ENCODE data around the gene ASTE1. TPM values are rescaled to one million over a fixed set of nuclear protein-coding genes. Genes with fewer than 3 reads are reported as not detected.
A peak's percentile ranks its signal among the peaks of the same experiment; 100 is the strongest.

The ASTE1 gene
- total RNA-seq, 2 donors from 2014 or later: 24.3 to 24.4 TPM

DNA sequence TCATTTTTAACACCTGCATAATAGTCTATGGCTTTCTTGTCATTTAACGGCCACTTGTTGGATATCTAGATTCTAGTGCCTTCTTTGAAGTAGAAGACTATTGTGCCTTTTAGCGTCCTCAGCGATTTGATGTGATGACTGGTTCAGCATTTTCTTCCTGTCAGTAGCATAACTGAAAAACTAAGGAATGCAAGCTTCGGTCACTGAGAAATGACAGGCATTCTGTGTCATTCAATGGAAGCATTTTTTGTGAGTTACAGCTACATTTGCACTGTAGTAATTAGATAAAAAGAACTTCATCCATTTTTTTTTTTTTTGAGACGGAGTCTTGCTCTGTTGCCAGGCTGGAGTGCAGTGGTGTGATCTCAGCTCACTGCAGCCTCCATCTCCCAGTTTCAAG, 10.4 kb upstream of the ASTE1 start:
- Mint-ChIP-seq H3K4me1 (peaks cover 4% of the 10 kb centered on the region), H3K36me3 (ENCODE audit: low read depth) (no peaks in the 10 kb centered on the region), H3K27me3 (no peaks in the 10 kb centered on the region), H3K27ac (no peak overlapping the region), H3K4me3 (no peak overlapping the region)
- H3K9me3 ChIP-seq (ENCODE audit: control insufficient read depth, low read length, poor library complexity, severe bottlenecking): no peaks in the 10 kb centered on the region
- ATAC-seq (no peak), DNase-seq (no peak)

GRCh38 chr3:131036200-131036816, 9.7 kb upstream of the ASTE1 start:
- Mint-ChIP-seq H3K36me3 (ENCODE audit: low read depth) (peaks cover 3% of the 10 kb centered on the region), H3K4me3 (no peak overlapping the region), H3K27ac (no peak overlapping the region), H3K4me1 (no peaks in the 10 kb centered on the region), H3K27me3 (no peaks in the 10 kb centered on the region)
- H3K9me3 ChIP-seq (ENCODE audit: control insufficient read depth, low read length, poor library complexity, severe bottlenecking): no peaks in the 10 kb centered on the region
- DNase-seq (no peak), ATAC-seq (no peak)

DNA sequence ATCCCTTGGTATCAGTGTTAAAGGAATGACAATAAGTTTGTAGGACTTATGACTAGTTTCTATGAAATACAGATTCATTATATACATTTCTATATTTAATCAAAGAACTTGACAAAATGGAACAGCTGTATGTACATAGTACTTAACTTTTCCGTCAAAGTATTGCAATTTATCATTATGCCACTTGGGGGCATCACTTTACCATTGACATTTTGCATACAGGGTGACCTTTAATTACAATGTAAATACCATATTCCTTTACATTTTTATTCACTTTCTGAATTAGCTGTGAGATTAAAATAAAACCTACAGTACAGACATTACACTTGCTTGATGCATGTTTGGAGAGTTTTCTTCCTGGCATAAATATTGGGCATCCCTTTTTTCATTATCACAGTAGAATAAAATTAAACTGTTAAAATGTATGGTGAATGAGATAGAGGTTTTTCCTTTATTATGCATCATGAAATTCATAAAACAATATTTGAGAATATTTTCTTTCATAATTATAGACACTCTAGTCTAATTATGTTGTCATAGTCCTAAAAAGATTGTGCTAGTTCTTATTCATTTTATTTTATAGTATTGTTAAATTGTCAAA, 7.0 kb upstream of the ASTE1 start:
- Mint-ChIP-seq H3K36me3 (ENCODE audit: low read depth) (peaks cover 3% of the 10 kb centered on the region), H3K27me3 (no peaks in the 10 kb centered on the region), H3K4me3 (no peak overlapping the region), H3K27ac (no peak overlapping the region), H3K4me1 (no peaks in the 10 kb centered on the region)
- peak; percentile 70 for ATAC-seq
- DNase-seq: no peak
- H3K9me3 ChIP-seq (ENCODE audit: control insufficient read depth, low read length, poor library complexity, severe bottlenecking): no peaks in the 10 kb centered on the region

DNA sequence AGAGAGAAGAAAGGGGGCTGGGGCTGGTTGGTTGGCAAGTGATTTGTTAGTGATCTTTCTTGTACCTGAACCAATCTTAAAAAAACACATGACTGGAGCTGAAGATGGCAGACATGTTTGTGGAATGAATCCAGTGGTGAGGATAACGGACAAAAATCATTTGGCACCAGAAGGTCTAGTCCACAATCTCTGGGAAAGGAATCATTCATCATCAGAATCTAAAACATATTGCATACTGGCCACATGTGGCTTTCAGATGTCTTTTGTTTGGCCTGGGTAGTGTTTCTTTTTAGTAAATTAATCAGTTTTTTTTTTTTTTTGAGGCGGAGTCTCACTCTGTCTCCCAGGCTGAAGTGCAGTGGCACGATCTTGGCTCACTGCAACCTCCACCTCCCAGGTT, 5.0 kb upstream of the ASTE1 start:
- Mint-ChIP-seq H3K27ac (no peak overlapping the region), H3K4me1 (peaks cover 9% of the 10 kb centered on the region), H3K36me3 (ENCODE audit: low read depth) (peaks cover 3% of the 10 kb centered on the region), H3K27me3 (no peaks in the 10 kb centered on the region), H3K4me3 (no peak overlapping the region)
- H3K9me3 ChIP-seq (ENCODE audit: control insufficient read depth, low read length, poor library complexity, severe bottlenecking): no peaks in the 10 kb centered on the region
- DNase-seq: no peak
- ATAC-seq: no peak

- H3K4me3 Mint-ChIP-seq: no peak overlapping the region
- H3K27me3 Mint-ChIP-seq: no peaks in the 10 kb centered on the region
- peak overlapping the region; percentile 96 for H3K27ac Mint-ChIP-seq
- H3K9me3 ChIP-seq (ENCODE audit: control insufficient read depth, low read length, poor library complexity, severe bottlenecking): no peaks in the 10 kb centered on the region
- H3K4me1 Mint-ChIP-seq: peaks cover 26% of the 10 kb centered on the region
- H3K36me3 Mint-ChIP-seq (ENCODE audit: low read depth): peaks cover 8% of the 10 kb centered on the region
- DNase-seq: no peak
- no peak for ATAC-seq
These were observed 2.2 kb upstream of the ASTE1 start for GRCh38 chr3:131028844-131029243.

DNA sequence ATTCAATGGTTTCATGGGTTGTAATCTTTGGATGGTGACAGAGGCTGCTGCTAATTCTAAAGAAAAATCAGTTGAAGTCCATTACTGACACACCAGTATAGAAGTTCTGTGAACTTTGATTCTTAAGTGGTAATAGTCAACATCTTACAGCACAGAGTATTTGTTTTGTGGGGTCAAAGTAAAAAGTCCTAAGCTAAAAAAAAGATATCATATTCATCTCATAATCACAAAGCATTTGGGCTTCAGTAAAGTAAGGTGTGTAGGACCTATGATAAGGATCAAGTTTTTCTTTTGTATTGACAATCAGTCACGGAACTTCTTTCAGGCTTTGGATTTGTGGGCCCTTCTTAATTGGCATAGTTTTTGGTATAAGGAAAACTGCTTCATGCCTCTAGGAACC, 1.1 kb downstream of the ASTE1 start:
- Mint-ChIP-seq H3K4me3 (peak overlapping the region; percentile 92), H3K27me3 (no peaks in the 10 kb centered on the region), H3K36me3 (ENCODE audit: low read depth) (peaks cover 5% of the 10 kb centered on the region), H3K27ac (peak overlapping the region; percentile 96), H3K4me1 (peaks cover 42% of the 10 kb centered on the region)
- DNase-seq: no peak
- ATAC-seq: no peak
- H3K9me3 ChIP-seq (ENCODE audit: control insufficient read depth, low read length, poor library complexity, severe bottlenecking): no peaks in the 10 kb centered on the region

DNA sequence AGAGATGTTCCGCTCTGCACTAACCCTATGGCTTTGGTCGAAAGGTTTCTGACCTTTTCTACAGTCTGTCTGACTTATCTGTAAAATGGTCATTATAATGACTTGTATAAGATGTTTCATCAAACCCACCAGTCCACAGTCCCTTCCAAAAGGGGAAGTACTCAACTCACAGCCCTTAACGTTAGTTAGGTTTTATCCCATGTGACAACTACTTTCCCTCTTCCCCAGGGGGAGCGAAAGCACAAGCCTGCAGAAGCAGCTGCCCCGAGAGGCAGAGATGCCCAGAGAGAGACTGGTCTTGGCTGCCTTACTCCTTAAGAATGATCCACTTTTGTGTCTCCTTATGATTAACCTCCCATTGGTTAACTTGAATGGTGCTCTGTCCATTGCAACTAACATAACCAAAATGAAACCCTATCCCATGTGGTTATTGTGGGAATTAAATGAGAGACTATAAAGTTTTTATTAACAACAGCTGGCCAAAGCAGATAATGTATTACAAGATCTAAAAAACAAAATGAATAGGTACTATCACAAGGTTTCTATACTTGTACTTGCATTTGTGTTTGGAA, 6.4 kb downstream of the ASTE1 start:
- H3K4me1 Mint-ChIP-seq: peaks cover 40% of the 10 kb centered on the region
- DNase-seq (no peak), ATAC-seq (no peak)
- no peaks in the 10 kb centered on the region for H3K27me3 Mint-ChIP-seq
- peaks cover 9% of the 10 kb centered on the region for H3K36me3 Mint-ChIP-seq (ENCODE audit: low read depth)
- H3K4me3 Mint-ChIP-seq: no peak overlapping the region
- no peak overlapping the region for H3K27ac Mint-ChIP-seq
- H3K9me3 ChIP-seq (ENCODE audit: control insufficient read depth, low read length, poor library complexity, severe bottlenecking): no peaks in the 10 kb centered on the region

DNA sequence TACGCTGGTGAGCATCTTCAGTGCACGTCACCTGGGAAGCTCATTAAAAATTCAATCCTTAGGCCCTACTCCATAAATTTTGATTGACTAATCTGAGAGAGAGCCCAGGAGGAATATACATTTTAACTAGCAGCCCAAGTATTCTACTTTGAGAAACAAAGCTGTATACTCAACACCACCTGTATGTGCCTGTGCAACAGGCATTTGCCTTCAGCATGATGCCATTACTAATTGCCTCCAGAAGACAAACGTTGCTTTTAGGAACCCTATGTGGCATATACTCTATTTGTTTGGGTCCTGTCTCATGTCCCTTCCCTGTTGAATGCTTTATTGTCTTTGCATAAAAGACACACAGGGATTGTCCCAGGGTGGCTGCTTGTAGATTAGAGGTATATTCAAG, 7.7 kb downstream of the ASTE1 start:
- ATAC-seq (no peak), DNase-seq (no peak)
- no peaks in the 10 kb centered on the region for H3K9me3 ChIP-seq (ENCODE audit: control insufficient read depth, low read length, poor library complexity, severe bottlenecking)
- H3K4me3 Mint-ChIP-seq: no peak overlapping the region
- H3K36me3 Mint-ChIP-seq (ENCODE audit: low read depth): peaks cover 6% of the 10 kb centered on the region
- no peaks in the 10 kb centered on the region for H3K27me3 Mint-ChIP-seq
- no peak overlapping the region for H3K27ac Mint-ChIP-seq
- peaks cover 29% of the 10 kb centered on the region for H3K4me1 Mint-ChIP-seq

GRCh38 chr3:131009698-131010097, 16.9 kb downstream of the ASTE1 start:
- Mint-ChIP-seq H3K36me3 (ENCODE audit: low read depth) (peaks cover 10% of the 10 kb centered on the region), H3K4me1 (peaks cover 5% of the 10 kb centered on the region), H3K4me3 (no peak overlapping the region), H3K27ac (no peak overlapping the region), H3K27me3 (no peaks in the 10 kb centered on the region)
- DNase-seq (no peak), ATAC-seq (no peak)
- no peaks in the 10 kb centered on the region for H3K9me3 ChIP-seq (ENCODE audit: control insufficient read depth, low read length, poor library complexity, severe bottlenecking)

DNA sequence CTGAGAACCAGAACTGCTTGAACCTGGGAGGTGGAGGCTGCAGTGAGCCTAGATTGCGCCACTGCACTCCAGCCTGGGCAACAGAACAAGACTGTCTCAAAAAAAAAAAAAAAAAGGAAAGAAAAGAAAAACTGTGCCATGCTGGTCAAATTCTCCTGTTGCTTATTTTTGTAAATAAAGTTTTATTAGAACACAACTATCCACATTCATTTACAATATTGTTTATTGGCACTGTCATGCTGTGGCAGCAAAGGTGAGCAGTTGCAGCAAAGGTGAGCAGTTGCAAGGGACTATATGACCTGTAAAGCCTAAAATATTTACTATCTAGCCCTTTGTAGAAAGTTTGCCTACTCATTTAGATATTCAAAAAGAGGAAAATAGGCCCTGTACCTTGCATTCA, 18.3 kb downstream of the ASTE1 start:
- no peak for ATAC-seq
- H3K36me3 Mint-ChIP-seq (ENCODE audit: low read depth): peaks cover 12% of the 10 kb centered on the region
- peak overlapping the region; percentile 19 for H3K27ac Mint-ChIP-seq

DNA sequence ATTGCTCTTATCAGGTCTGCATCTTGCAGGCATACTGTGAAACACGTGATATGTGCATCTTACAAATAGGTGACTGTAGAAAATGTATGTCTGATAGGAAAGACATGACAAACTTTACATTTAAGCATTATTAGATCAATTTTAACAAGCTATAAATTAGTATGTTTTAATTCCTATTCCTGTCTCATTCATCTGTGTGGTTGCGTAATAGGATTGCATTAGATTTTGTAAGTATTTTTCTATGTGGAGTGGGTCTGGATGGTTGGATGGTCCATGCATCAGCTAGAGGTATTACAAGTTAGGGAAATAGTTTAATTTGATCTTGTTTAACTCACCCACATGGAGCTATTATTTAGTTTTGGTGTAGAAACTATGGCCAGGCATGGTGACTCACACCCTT, 18.8 kb downstream of the ASTE1 start:
- H3K27ac Mint-ChIP-seq: peak overlapping the region; percentile 19
- no peak for DNase-seq
- peaks cover 7% of the 10 kb centered on the region for H3K4me1 Mint-ChIP-seq
- H3K9me3 ChIP-seq (ENCODE audit: control insufficient read depth, low read length, poor library complexity, severe bottlenecking): no peaks in the 10 kb centered on the region
- no peak overlapping the region for H3K4me3 Mint-ChIP-seq
- peaks cover 12% of the 10 kb centered on the region for H3K36me3 Mint-ChIP-seq (ENCODE audit: low read depth)
- H3K27me3 Mint-ChIP-seq: no peaks in the 10 kb centered on the region
- no peak for ATAC-seq

More for the DNA sequence above, 18.3 kb downstream of the ASTE1 start:
- Mint-ChIP-seq H3K4me3 (no peak overlapping the region), H3K4me1 (peaks cover 7% of the 10 kb centered on the region), H3K27me3 (no peaks in the 10 kb centered on the region)
- no peaks in the 10 kb centered on the region for H3K9me3 ChIP-seq (ENCODE audit: control insufficient read depth, low read length, poor library complexity, severe bottlenecking)
- DNase-seq: no peak

DNA sequence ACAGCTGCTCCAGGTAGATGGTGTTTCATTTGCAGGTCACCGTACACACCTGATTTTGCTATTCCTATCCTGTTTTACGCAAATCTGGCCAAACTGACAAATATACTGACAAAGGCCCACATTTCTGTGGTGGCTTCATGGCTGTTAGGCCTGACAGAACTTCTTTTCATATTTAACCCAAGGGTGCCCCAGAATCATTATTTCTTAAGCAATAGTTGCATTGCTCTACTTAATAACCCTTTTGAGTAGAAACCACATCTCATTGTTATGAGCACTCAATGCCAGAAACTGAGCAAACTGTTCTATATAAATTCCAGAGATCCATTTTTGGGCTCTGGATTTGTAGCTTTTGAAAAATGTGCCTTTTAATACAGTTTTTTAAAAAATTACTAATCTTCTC, 19.4 kb downstream of the ASTE1 start:
- DNase-seq (no peak), ATAC-seq (no peak)
- H3K27me3 Mint-ChIP-seq: no peaks in the 10 kb centered on the region
- no peaks in the 10 kb centered on the region for H3K9me3 ChIP-seq (ENCODE audit: control insufficient read depth, low read length, poor library complexity, severe bottlenecking)
- peaks cover 12% of the 10 kb centered on the region for H3K36me3 Mint-ChIP-seq (ENCODE audit: low read depth)
- H3K4me3 Mint-ChIP-seq: no peak overlapping the region
- peaks cover 7% of the 10 kb centered on the region for H3K4me1 Mint-ChIP-seq
- H3K27ac Mint-ChIP-seq: no peak overlapping the region

DNA sequence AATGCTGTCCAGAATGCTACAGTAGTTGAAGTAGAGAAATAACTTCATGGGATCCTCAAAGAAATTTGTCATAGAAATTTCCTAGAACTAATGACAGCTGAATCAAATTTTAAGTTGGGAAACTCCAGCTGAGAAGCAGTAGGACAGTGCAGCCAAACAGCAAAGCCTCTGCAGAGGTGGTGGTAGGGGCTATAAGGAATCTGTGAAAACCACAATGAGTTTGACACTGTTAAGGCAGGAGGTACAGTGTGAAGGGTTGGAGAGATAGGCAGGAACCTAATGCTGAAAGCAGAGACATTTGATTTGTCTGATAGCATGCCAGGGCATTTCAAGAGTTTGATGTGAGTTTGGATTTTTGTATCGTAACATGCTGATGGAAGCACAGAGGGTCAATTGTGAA, 22.0 kb downstream of the ASTE1 start:
- no peak overlapping the region for H3K4me3 Mint-ChIP-seq
- no peaks in the 10 kb centered on the region for H3K27me3 Mint-ChIP-seq
- DNase-seq: no peak
- no peak for ATAC-seq
- H3K27ac Mint-ChIP-seq: peak overlapping the region; percentile 61
- peaks cover 4% of the 10 kb centered on the region for H3K4me1 Mint-ChIP-seq
- H3K9me3 ChIP-seq (ENCODE audit: control insufficient read depth, low read length, poor library complexity, severe bottlenecking): no peaks in the 10 kb centered on the region
- peaks cover 8% of the 10 kb centered on the region for H3K36me3 Mint-ChIP-seq (ENCODE audit: low read depth)

DNA sequence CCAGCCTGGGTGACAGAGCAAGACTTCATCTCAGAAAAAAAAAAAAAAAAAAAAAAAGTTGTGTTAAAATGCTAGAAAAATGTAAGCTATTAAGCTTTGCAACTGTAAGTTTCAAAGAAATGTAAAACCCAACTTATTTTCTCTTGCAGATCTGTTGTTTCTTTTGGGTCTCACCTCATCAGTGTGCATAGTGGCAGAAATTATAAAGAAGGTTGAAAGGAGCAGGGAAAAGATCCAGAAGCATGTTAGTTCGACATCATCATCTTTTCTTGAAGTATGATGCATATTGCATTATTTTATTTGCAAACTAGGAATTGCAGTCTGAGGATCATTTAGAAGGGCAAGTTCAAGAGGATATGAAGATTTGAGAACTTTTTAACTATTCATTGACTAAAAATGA, 25.6 kb downstream of the ASTE1 start:
- Mint-ChIP-seq H3K27me3 (no peaks in the 10 kb centered on the region), H3K4me1 (peaks cover 2% of the 10 kb centered on the region), H3K36me3 (ENCODE audit: low read depth) (peaks cover 8% of the 10 kb centered on the region), H3K27ac (no peak overlapping the region), H3K4me3 (no peak overlapping the region)
- H3K9me3 ChIP-seq (ENCODE audit: control insufficient read depth, low read length, poor library complexity, severe bottlenecking): no peaks in the 10 kb centered on the region
- no peak for DNase-seq
- ATAC-seq: no peak

Measured in T-helper 17 cell (primary cell).